BE2C (cell line): Measurements from ENCODE around the gene DNAJC6.
"Not testable (repeated sequence)": the region's sequence is repeated elsewhere in the genome, so short reads cannot be mapped to it uniquely, and the experiment has no call there.

Experiments used
- DNase-seq: peaks from one replicate; pipeline ENCODE4 v3.0.0-alpha.2; 2020
- H3K27me3 ChIP-seq: fragments of 250-450 bp; sonication (Bioruptor Pico); 2 replicates; pipeline ENCODE4 v1.5.1; 2020; ENCODE audit warnings: mild to moderate bottlenecking
- H3K36me3 ChIP-seq: fragments of 250-450 bp; sonication (Bioruptor Pico); 2 replicates; pipeline ENCODE4 v1.5.1; 2020; ENCODE audit warnings: mild to moderate bottlenecking
- H3K4me1 ChIP-seq: fragments of 250-450 bp; sonication (Bioruptor Pico); 2 replicates; pipeline ENCODE4 v1.5.1; 2020
- H3K4me3 ChIP-seq: 2 replicates; pipeline ENCODE4 v1.5.1; 2011; ENCODE audit warnings: low read depth, low read length
- H3K9me3 ChIP-seq: fragments of 250-450 bp; sonication (Bioruptor Pico); 2 replicates; pipeline ENCODE4 v1.5.1; 2020
- CTCF ChIP-seq: IDR thresholded peaks from 2 replicates; pipeline ENCODE4 v1.5.1; 2012; ENCODE audit warnings: mild to moderate bottlenecking, low read depth, low read length

Gene DNAJC6

GRCh38 chr1:65368403-65368802, 59.1 kb downstream of the DNAJC6 start:
- H3K27me3 ChIP-seq: no peaks in the 10 kb centered on the region
- no peaks in the 10 kb centered on the region for H3K9me3 ChIP-seq
- no peak for TF ChIP-seq CTCF
- no peaks in the 10 kb centered on the region for H3K36me3 ChIP-seq
- H3K4me3 ChIP-seq: no peak overlapping the region
- no peak for DNase-seq
- H3K4me1 ChIP-seq: no peaks in the 10 kb centered on the region

GRCh38 chr1:65371544-65371943, 62.2 kb downstream of the DNAJC6 start:
- H3K36me3 ChIP-seq: no peaks in the 10 kb centered on the region
- DNase-seq: no peak

GRCh38 chr1:65372557-65372956, 63.2 kb downstream of the DNAJC6 start:
- TF ChIP-seq CTCF: no peak
- Histone ChIP-seq H3K4me1 (no peaks in the 10 kb centered on the region), H3K4me3 (no peak overlapping the region), H3K36me3 (no peaks in the 10 kb centered on the region), H3K27me3 (no peaks in the 10 kb centered on the region), H3K9me3 (no peaks in the 10 kb centered on the region)
- no peak for DNase-seq

More at GRCh38 chr1:65371544-65371943, 62.2 kb downstream of the DNAJC6 start:
- Histone ChIP-seq H3K9me3 (no peaks in the 10 kb centered on the region), H3K27me3 (no peaks in the 10 kb centered on the region), H3K4me1 (no peaks in the 10 kb centered on the region), H3K4me3 (no peak overlapping the region)
- no peak for TF ChIP-seq CTCF

GRCh38 chr1:65377496-65378246, 68.3 kb downstream of the DNAJC6 start:
- Histone ChIP-seq H3K36me3 (no peaks in the 10 kb centered on the region), H3K9me3 (no peaks in the 10 kb centered on the region), H3K4me1 (no peaks in the 10 kb centered on the region), H3K4me3 (no peak overlapping the region), H3K27me3 (no peaks in the 10 kb centered on the region)
- TF ChIP-seq CTCF: no peak
- DNase-seq: no peak

- no peak for TF ChIP-seq CTCF
- no peaks in the 10 kb centered on the region for H3K36me3 ChIP-seq
- H3K4me1 ChIP-seq: no peaks in the 10 kb centered on the region
- DNase-seq: no peak
- no peaks in the 10 kb centered on the region for H3K27me3 ChIP-seq
- no peak overlapping the region for H3K4me3 ChIP-seq
- H3K9me3 ChIP-seq: no peaks in the 10 kb centered on the region
Measured at GRCh38 chr1:65378247-65378946, 69.1 kb downstream of the DNAJC6 start.

- not testable (repeated sequence) for DNase-seq, H3K4me1 ChIP-seq, H3K4me3 ChIP-seq, H3K27me3 ChIP-seq, H3K36me3 ChIP-seq, H3K9me3 ChIP-seq
Measured at GRCh38 chr1:65384426-65384825, 75.1 kb downstream of the DNAJC6 start.
